Ascending aorta (tissue), 2 donors: ENCODE data around the gene HLA-DQB2. TPM values are rescaled to one million over a fixed set of nuclear protein-coding genes. Genes with fewer than 3 reads are reported as not detected.

Source experiments
- DNase-seq, 2 donors: peaks; one replicate each; pipeline ENCODE4 v3.0.0-alpha.2; 2019; ENCODE audit warnings: low spot score in 2 of 2
- H3K27ac ChIP-seq, 2 donors: fragments of 200-600 bp; sonication (generic); one replicate each; pipeline ENCODE4 v1.5.1; 2016 to 2017; ENCODE audit warnings: mild to moderate bottlenecking in 1 of 2
- H3K27me3 ChIP-seq: fragments of 200-600 bp; sonication (generic); one replicate; pipeline ENCODE4 v1.5.1; 2017
- H3K36me3 ChIP-seq, 2 donors: fragments of 200-600 bp; sonication (generic); one replicate each; pipeline ENCODE4 v1.5.1; 2016
- H3K4me1 ChIP-seq, 2 donors: fragments of 200-600 bp; sonication (generic); one replicate each; pipeline ENCODE4 v1.5.1; 2016 to 2017; ENCODE audit warnings: mild to moderate bottlenecking in 1 of 2
- H3K4me3 ChIP-seq, 2 donors: fragments of 200-600 bp; sonication (generic); one replicate each; pipeline ENCODE4 v1.5.1; 2016 to 2017; ENCODE audit warnings: mild to moderate bottlenecking in 1 of 2
- H3K9me3 ChIP-seq, 2 donors: fragments of 200-600 bp; sonication (generic); one replicate each; pipeline ENCODE4 v1.5.1; 2016
- intact Hi-C: fragments of 100-400 bp; cut with DNase I; formaldehyde crosslinking; loops from one replicate; pipeline ENCODE4 v1.15.1; 2023
- total RNA-seq: library from RNA; depleted of rRNA; stranded (reverse); fragments of >200 nt; gene quantifications from one replicate; pipeline ENCODE4 v1.1.0, GENCODE V29; 2016
- TF ChIP-seq, protein P1 (sequence below), 3 experiments: fragments of 200-600 bp in 2 of 3; fragments of 450-650 bp in 1 of 3; sonication (generic) in 2 of 3; IDR thresholded peaks; one replicate each; pipeline ENCODE4 v1.5.1; 2016 to 2019; ENCODE audit warnings: antibody characterized with exemption in 3 of 3, mild to moderate bottlenecking in 1 of 3, moderate library complexity in 1 of 3

The HLA-DQB2 gene
- total RNA-seq, 1 donor from 2014 or later = 0.53 TPM

DNA sequence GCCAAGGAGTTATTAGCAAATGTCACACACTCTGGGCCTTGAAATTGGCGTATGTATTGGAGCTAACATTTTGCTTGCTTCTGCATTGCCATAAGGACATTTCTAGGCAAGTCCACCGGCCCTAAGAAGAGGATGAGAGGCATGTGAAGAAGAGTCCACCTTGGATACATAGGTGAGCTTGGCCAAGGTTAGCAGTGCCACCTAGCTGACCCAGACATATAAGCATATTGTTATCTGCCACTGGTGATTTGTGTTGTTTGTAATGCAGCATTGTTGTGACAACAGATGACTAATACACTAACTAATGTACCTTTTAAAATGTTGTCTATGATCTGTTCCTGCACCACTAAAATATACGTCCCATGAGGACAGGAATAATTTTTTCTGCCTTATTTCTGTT, 46.9 kb downstream of the HLA-DQB2 start:
- intact Hi-C loops = no loop called here
- H3K4me1 ChIP-seq = no peaks in the 10 kb centered on the region
- no peak for DNase-seq
- H3K36me3 ChIP-seq = no peaks in the 10 kb centered on the region
- no peaks in the 10 kb centered on the region for H3K9me3 ChIP-seq
- H3K27ac ChIP-seq = no peak overlapping the region
- H3K27me3 ChIP-seq = no peaks in the 10 kb centered on the region
- TF ChIP-seq, protein P1, sequence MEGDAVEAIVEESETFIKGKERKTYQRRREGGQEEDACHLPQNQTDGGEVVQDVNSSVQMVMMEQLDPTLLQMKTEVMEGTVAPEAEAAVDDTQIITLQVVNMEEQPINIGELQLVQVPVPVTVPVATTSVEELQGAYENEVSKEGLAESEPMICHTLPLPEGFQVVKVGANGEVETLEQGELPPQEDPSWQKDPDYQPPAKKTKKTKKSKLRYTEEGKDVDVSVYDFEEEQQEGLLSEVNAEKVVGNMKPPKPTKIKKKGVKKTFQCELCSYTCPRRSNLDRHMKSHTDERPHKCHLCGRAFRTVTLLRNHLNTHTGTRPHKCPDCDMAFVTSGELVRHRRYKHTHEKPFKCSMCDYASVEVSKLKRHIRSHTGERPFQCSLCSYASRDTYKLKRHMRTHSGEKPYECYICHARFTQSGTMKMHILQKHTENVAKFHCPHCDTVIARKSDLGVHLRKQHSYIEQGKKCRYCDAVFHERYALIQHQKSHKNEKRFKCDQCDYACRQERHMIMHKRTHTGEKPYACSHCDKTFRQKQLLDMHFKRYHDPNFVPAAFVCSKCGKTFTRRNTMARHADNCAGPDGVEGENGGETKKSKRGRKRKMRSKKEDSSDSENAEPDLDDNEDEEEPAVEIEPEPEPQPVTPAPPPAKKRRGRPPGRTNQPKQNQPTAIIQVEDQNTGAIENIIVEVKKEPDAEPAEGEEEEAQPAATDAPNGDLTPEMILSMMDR (IDR thresholded peaks at IDR 0.05) = no peak
- no peak overlapping the region for H3K4me3 ChIP-seq

DNA sequence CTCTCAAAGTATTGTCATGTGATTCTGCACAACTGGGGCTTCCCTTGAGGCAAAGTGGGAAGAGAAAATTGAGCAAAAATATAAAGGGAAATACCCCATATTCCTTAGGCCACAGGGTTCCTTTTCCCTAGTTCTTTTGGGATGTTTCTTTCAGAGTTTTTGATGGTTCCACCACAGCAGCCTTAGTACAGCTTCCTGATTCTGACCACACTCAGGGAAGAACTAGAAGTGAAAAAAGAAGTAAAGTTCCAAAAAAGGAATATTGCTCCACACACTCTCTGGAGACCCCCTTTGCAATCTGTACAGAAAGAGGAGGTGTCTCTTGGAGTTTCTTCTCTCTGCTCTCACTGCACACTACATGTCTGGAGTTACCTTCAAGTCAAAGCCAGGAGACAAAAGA, 50.1 kb downstream of the HLA-DQB2 start:
- TF ChIP-seq, protein P1 (IDR thresholded peaks at IDR 0.05) = no peak
- no peaks in the 10 kb centered on the region for H3K36me3 ChIP-seq
- intact Hi-C loops = no loop called here
- DNase-seq = no peak
- H3K27me3 ChIP-seq = no peaks in the 10 kb centered on the region
- no peak overlapping the region for H3K27ac ChIP-seq
- no peak overlapping the region for H3K4me3 ChIP-seq
- no peaks in the 10 kb centered on the region for H3K4me1 ChIP-seq
- no peaks in the 10 kb centered on the region for H3K9me3 ChIP-seq

DNA sequence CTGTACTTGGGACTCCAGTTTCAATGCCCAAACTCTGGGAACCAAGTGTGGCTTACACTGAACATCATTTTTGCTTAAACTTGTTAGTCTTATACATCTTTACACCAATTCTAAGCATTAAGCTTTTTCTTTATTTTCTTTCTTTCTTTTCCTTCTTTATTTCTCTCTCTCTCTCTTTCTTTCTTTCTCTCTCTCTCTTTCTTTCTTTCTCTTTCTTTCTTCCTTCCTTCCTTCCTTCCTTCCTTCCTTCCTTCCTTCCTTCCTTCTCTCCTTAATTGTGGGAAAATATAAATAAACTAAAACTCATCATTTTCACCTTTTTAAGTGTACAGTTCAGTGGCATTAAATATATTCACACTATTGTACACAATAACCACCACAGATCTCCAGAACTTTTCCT, 53.7 kb downstream of the HLA-DQB2 start:
- Histone ChIP-seq H3K9me3 (peaks cover 0 to 3% of the 10 kb centered on the region in 2 donors), H3K27me3 (no peaks in the 10 kb centered on the region), H3K4me3 (no peak overlapping the region), H3K36me3 (no peaks in the 10 kb centered on the region), H3K27ac (no peak overlapping the region), H3K4me1 (no peaks in the 10 kb centered on the region)
- TF ChIP-seq, protein P1 (IDR thresholded peaks at IDR 0.05) = no peak
- DNase-seq = no peak
- intact Hi-C loops = no loop called here

Other genes with a start within 250 kb of the HLA-DQB2 start
- gene HLA-DRB5, start 233.2 kb downstream of the HLA-DQB2 start, total RNA-seq = 19.9 TPM
- 82.5 TPM for gene HLA-DRB1, start 173.7 kb downstream of the HLA-DQB2 start, total RNA-seq
- gene HLA-DQA1, start 126.1 kb downstream of the HLA-DQB2 start, total RNA-seq = 2.0 TPM
- gene HLA-DQB1, start 96.9 kb downstream of the HLA-DQB2 start, total RNA-seq = 3.5 TPM
- 2.2 TPM for gene HLA-DQA2, start 22.1 kb downstream of the HLA-DQB2 start, total RNA-seq
- not detected for gene HLA-DOB, start 53.5 kb upstream of the HLA-DQB2 start, total RNA-seq
- 26.7 TPM for gene TAP2, start 75.2 kb upstream of the HLA-DQB2 start, total RNA-seq
- 18.4 TPM for gene PSMB8, start 80.5 kb upstream of the HLA-DQB2 start, total RNA-seq
- gene TAP1, start 90.2 kb upstream of the HLA-DQB2 start, total RNA-seq = 51.2 TPM
- gene PSMB9, start 90.7 kb upstream of the HLA-DQB2 start, total RNA-seq = 42.8 TPM
- gene HLA-DMB, start 177.5 kb upstream of the HLA-DQB2 start, total RNA-seq = 26.8 TPM
- gene HLA-DMA, start 189.6 kb upstream of the HLA-DQB2 start, total RNA-seq = 28.0 TPM
- gene BRD2, start 205.1 kb upstream of the HLA-DQB2 start, total RNA-seq = 140 TPM
- gene HLA-DOA, start 246.1 kb upstream of the HLA-DQB2 start, total RNA-seq = 358 TPM